Suprapubic skin (tissue), 3 donors: ENCODE data around the gene SH2D1A.
"Not testable (repeated sequence)": the region's sequence is repeated elsewhere in the genome, so short reads cannot be mapped to it uniquely, and the experiment has no call there.

ENCODE experiments used
- CTCF ChIP-seq, 2 donors: fragments of 200-600 bp in 1 of 2; fragments of 450-650 bp in 1 of 2; sonication (generic) in 1 of 2; IDR thresholded peaks; one replicate each; pipeline ENCODE4 v1.5.1; 2016 to 2019; ENCODE audit warnings: antibody characterized with exemption in 2 of 2, mild to moderate bottlenecking in 1 of 2, moderate library complexity in 1 of 2
- EP300 ChIP-seq: sonication (generic); formaldehyde crosslinking; IDR thresholded peaks from one replicate; pipeline ENCODE4 v1.6.1; 2017; ENCODE audit warnings: antibody characterized with exemption

GRCh38 chrX:124334555-124334954, 11.8 kb upstream of the SH2D1A start:
- not testable (repeated sequence) for TF ChIP-seq CTCF (IDR thresholded peaks at IDR 0.05); EP300
